Pulmonary artery endothelial cell (primary cell): ENCODE results near the gene POMC. TPM values are rescaled to one million over a fixed set of nuclear protein-coding genes. Genes with fewer than 3 reads are reported as not detected.
"Not testable (repeated sequence)": the region's sequence is repeated elsewhere in the genome, so short reads cannot be mapped to it uniquely, and the experiment has no call there.

Experiments used
- DNase-seq: peaks from one replicate; pipeline ENCODE4 v3.0.0-alpha.2; 2011; ENCODE audit warnings: low read depth, low spot score
- total RNA-seq: library from RNA; depleted of rRNA; stranded (reverse); fragments of >200 nt; gene quantifications from 2 replicates; pipeline ENCODE4 v1.2.3, GENCODE V29; 2014

The POMC gene
- total RNA-seq, 1 donor from 2014 or later = 0.13 TPM

- DNase-seq = no peak
Observed at GRCh38 chr2:25132693-25133092, 35.7 kb downstream of the POMC start.

GRCh38 chr2:25132299-25132635, 36.1 kb downstream of the POMC start:
- no peak for DNase-seq

GRCh38 chr2:25131567-25132298, 36.6 kb downstream of the POMC start:
- DNase-seq = no peak

DNA sequence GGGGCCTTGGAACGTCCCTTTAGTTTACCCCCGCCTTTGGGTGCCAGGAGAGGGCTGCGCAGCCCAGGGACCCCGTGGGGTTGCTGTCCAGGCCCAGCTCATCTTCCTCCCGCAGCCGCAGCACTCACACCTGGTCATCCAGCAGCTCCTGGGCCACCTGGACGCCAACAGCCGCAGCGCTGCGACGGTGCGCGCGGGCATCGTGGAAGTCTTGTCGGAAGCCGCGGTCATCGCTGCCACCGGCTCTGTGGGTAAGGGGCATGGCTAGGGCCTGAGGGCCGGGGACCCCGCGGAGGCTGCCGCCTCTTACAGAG, 37.2 kb downstream of the POMC start:
- no peak for DNase-seq

DNA sequence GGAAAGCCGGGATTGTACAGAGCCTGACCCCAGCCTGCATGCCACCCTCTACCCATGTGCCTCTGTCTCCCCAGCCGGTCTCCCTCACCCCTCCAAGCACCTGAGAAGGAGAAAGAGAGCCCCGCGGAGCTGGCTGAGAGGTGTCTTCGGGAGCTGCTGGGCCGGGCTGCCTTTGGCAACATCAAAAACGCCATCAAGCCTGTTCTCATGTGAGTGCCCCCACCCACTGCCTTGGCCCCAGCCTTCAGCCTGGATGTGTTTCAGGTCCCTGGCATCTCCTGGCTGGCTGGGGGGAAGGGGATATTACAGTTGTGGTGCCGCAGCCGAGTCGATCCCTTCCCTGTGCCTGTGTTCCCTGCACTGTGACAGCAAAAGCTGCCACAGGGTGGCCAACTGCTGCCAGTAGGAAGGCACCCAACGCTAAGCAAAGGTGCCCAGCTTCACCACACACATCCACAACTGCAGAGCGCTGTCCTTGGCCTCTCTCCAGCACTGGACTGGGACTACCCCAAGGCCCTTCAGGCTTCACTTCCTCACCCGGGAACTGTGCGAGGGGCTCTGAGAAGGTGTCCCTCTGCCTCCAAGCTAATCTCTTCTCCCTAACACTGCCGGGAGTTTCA, 38.4 kb downstream of the POMC start:
- no peak for DNase-seq

DNA sequence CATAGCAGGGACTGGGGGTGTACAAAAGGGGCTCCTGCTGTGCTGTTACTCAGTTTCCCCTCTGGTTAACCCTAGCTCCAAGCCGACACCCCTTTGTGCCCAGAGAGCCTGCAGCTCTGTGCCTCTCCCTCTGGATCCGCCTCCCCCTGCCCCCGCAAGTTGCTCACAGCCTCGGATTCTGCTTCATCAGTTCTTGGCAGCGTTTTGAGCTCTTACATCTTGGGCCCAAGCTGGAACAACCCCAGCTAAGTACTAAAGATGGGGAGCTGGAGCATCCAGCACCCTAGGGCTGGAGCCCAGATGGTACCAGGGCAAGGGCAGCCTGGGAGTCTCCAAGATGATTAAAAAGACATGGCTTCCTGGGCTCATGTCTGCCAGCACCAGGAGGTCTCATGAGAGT, 40.7 kb downstream of the POMC start:
- no peak for DNase-seq

GRCh38 chr2:25127071-25127470, 41.3 kb downstream of the POMC start:
- not testable (repeated sequence) for DNase-seq

GRCh38 chr2:25125976-25126375, 42.4 kb downstream of the POMC start:
- DNase-seq = no peak

- no peak for DNase-seq
Observed at GRCh38 chr2:25125189-25125588, 43.2 kb downstream of the POMC start.

- no peak for DNase-seq
Observed at GRCh38 chr2:25123682-25124081, 44.7 kb downstream of the POMC start.

DNA sequence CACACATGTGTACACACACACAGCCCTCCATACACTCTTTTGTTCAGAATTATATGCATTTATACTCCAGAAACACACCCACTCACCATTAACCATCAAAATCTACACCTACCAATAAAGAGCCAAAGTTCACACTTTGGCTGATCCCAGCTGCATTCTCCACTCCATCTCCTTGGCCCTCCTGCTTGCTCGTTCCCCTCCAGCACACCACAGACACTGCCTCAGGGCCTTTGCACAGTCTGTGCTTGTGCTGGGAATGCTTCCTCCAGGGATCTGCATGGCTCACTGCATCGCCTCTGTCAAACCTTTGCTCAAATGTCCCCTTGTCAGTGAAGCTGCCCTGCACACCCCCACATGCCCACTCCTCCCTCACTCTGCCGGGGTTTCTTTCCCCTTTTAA, 46.0 kb downstream of the POMC start:
- DNase-seq = no peak

DNA sequence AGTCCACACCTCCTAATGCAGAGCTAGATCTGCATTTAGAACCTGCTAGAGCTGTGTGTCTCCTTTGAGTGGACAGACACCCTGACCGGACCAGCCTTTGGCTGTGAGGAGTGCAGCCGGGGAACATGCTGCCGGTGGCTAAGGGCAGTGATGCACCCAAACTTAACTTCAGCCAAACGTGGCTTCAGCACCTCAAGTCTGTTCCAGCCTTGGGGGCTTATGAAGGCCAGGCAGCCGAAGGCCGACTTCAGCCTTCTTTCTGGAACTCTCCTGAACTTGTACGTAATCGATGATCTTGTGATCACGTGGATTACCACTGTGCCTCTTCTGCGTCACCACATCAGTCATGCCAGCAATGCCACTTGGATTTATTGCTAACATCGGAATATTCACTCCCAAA, 49.1 kb downstream of the POMC start:
- DNase-seq = no peak

- DNase-seq = no peak
Observed at GRCh38 chr2:25116956-25117355, 51.4 kb downstream of the POMC start.

- no peak for DNase-seq
Observed at GRCh38 chr2:25115902-25116301, 52.5 kb downstream of the POMC start.

GRCh38 chr2:25115249-25115883, 53.0 kb downstream of the POMC start:
- no peak for DNase-seq

DNA sequence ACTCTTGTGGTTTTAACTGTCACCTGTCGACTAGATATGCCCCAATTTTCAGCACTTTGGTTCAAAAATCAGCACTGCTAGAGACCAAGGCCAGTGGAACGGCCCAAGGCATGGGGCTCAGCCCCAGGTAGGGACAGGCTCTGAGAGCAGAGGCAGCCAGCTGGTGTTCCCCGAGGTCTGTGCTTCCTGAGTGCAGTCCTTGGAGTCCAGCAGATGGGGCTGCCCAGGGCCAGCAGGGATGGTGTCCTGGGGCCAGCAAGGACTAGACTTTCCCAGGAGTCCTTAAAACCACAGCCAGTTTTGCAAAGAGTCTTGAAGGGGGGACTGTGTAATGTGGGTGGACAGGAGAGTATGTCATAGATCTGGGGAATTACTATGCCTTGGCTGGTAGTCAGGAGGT, 56.3 kb downstream of the POMC start:
- no peak for DNase-seq

Other genes with a start within 250 kb of the POMC start
- 30.8 and 35.0 TPM in 2 replicates for gene ADCY3, start 248.3 kb downstream of the POMC start, total RNA-seq
- gene DNAJC27, start 196.6 kb downstream of the POMC start, total RNA-seq = 2.2 and 2.4 TPM in 2 replicates
- 0.28 and 0.40 TPM in 2 replicates for gene EFR3B, start 126.5 kb downstream of the POMC start, total RNA-seq
- 31.7 and 44.4 TPM in 2 replicates for gene DNMT3A, start 173.3 kb upstream of the POMC start, total RNA-seq